Endodermal cell (in vitro differentiated cells): ENCODE data around the gene CENPK. TPM values are rescaled to one million over a fixed set of nuclear protein-coding genes. Genes with fewer than 3 reads are reported as not detected.

Source experiments
- DNase-seq: peaks from one replicate; pipeline ENCODE4 v3.0.0-alpha.2; 2017
- H3K27ac ChIP-seq: 2 replicates; pipeline ENCODE4 v1.5.1; 2013; ENCODE audit warnings: mild to moderate bottlenecking, low read depth, low read length, moderate library complexity
- H3K27me3 ChIP-seq: 2 replicates; pipeline ENCODE4 v1.6.1; 2013; ENCODE audit warnings: mild to moderate bottlenecking, low read length, moderate library complexity; ENCODE audit not compliant: insufficient read depth, control insufficient read depth, poor library complexity, severe bottlenecking
- H3K36me3 ChIP-seq: 2 replicates; pipeline ENCODE4 v1.7.0; 2013; ENCODE audit warnings: mild to moderate bottlenecking, low read length, moderate library complexity; ENCODE audit not compliant: control insufficient read depth, insufficient read depth
- H3K4me1 ChIP-seq: one replicate; pipeline ENCODE4 v1.7.0; 2013; ENCODE audit warnings: low read length; ENCODE audit not compliant: control insufficient read depth, insufficient read depth
- H3K4me3 ChIP-seq: 2 replicates; pipeline ENCODE4 v1.5.1; 2013; ENCODE audit warnings: mild to moderate bottlenecking, low read length, moderate library complexity
- H3K9ac ChIP-seq: 2 replicates; pipeline ENCODE4 v1.6.1; 2013; ENCODE audit warnings: mild to moderate bottlenecking, low read length, moderate library complexity; ENCODE audit not compliant: poor library complexity, severe bottlenecking; ENCODE audit errors: extremely low read depth
- H3K9me3 ChIP-seq: 2 replicates; pipeline ENCODE4 v1.6.1; 2013; ENCODE audit warnings: mild to moderate bottlenecking, low read length, moderate library complexity; ENCODE audit not compliant: control insufficient read depth
- H3K27ac Mint-ChIP-seq: 2 replicates; pipeline ENCODE4 v1.8.0; 2020; ENCODE audit warnings: mixed read lengths
- H3K27me3 Mint-ChIP-seq: 2 replicates; pipeline ENCODE4 v1.8.0; 2021; ENCODE audit warnings: mild to moderate bottlenecking, mixed read lengths; ENCODE audit not compliant: insufficient read depth
- H3K36me3 Mint-ChIP-seq: 2 replicates; pipeline ENCODE4 v1.8.0; 2020; ENCODE audit warnings: low read depth, mixed read lengths
- H3K4me1 Mint-ChIP-seq: 2 replicates; pipeline ENCODE4 v1.8.0; 2020; ENCODE audit warnings: mixed read lengths
- H3K4me3 Mint-ChIP-seq: 2 replicates; pipeline ENCODE4 v1.8.0; 2020; ENCODE audit warnings: mild to moderate bottlenecking, moderate library complexity, mixed read lengths
- H3K9me3 Mint-ChIP-seq: 2 replicates; pipeline ENCODE4 v1.8.0; 2020; ENCODE audit warnings: mild to moderate bottlenecking, mixed read lengths
- CTCF ChIP-seq: fragments of 200-600 bp; sonication (generic); conservative IDR thresholded peaks from 2 replicates; pipeline ENCODE4 v1.5.0; 2021; ENCODE audit warnings: antibody characterized with exemption, mild to moderate bottlenecking
- WGBS, 2 experiments: methylation state at CpG; one replicate each; pipeline versions ENCODE4 v1.1.5 to v1.1.7; 2013; ENCODE audit warnings: missing lambda C conversion rate in 2 of 2, mixed read lengths in 1 of 2; ENCODE audit not compliant: insufficient coverage in 1 of 2, insufficient read length in 1 of 2; 5-methylcytosine and 5-hydroxymethylcytosine counted together
- total RNA-seq, 2 donors: library from RNA; stranded (reverse); fragmentation: NEBNext Ultra II Directional in 1 of 2; extraction: Animal tissue kit (Norgen Biotek cat#: 25700) in 1 of 2; gene quantifications; 2 replicates in 1 of 2; 3 replicates in 1 of 2; pipeline ENCODE4 v1.2.1, GENCODE V29; 2021

CENPK gene
- total RNA-seq, 2 donors from 2014 or later: 49.9 to 66.7 TPM

GRCh38 chr5:65481635-65482295 is 81.2 kb downstream of the CENPK start, which contains the start of gene ADAMTS6:
TSS of gene ADAMTS6 (minus strand) at chr5:65481920. CDS start at chr5:65473673, 8,247 bp downstream.
- 0 to 4% methylated on average over 6 to 11 of the region's 12 CpGs for WGBS, 2 experiments
- Mint-ChIP-seq H3K9me3 (peaks cover 11% of the 10 kb centered on the region), H3K27ac (peak within 1 kb of the TSS; percentile 72), H3K4me1 (peaks cover 19% of the 10 kb centered on the region), H3K36me3 (no peaks in the 10 kb centered on the region), H3K4me3 (no peak within 1 kb of the TSS), H3K27me3 (no peaks in the 10 kb centered on the region)
- TF ChIP-seq CTCF: no peak
- Histone ChIP-seq H3K27ac (peak within 1 kb of the TSS; percentile 57), H3K9me3 (no peaks in the 10 kb centered on the region), H3K36me3 (no peaks in the 10 kb centered on the region), H3K4me3 (peak within 1 kb of the TSS; percentile 77), H3K27me3 (peaks cover 14% of the 10 kb centered on the region), H3K4me1 (no peaks in the 10 kb centered on the region), H3K9ac (no peak within 1 kb of the TSS)
- DNase-seq: peak; percentile 88

- no peaks in the 10 kb centered on the region for H3K36me3 Mint-ChIP-seq
- 0 to 23% methylated on average over 3 to 7 of the region's 7 CpGs for WGBS, 2 experiments
- Histone ChIP-seq H3K27me3 (peaks cover 14% of the 10 kb centered on the region), H3K27ac (peak overlapping the region; percentile 52), H3K9ac (no peak overlapping the region), H3K4me1 (no peaks in the 10 kb centered on the region), H3K4me3 (peak overlapping the region; percentile 77), H3K36me3 (no peaks in the 10 kb centered on the region), H3K9me3 (no peaks in the 10 kb centered on the region)
- no peaks in the 10 kb centered on the region for H3K27me3 Mint-ChIP-seq
- no peak overlapping the region for H3K4me3 Mint-ChIP-seq
- TF ChIP-seq CTCF: no peak
- H3K9me3 Mint-ChIP-seq: peaks cover 10% of the 10 kb centered on the region
- H3K4me1 Mint-ChIP-seq: peaks cover 19% of the 10 kb centered on the region
- no peak for DNase-seq
- peak overlapping the region; percentile 72 for H3K27ac Mint-ChIP-seq
Measured at GRCh38 chr5:65481171-65481581, 81.8 kb downstream of the CENPK start.

- H3K4me1 Mint-ChIP-seq: peaks cover 19% of the 10 kb centered on the region
- H3K36me3 Mint-ChIP-seq: no peaks in the 10 kb centered on the region
- H3K27me3 Mint-ChIP-seq: no peaks in the 10 kb centered on the region
- H3K4me3 Mint-ChIP-seq: no peak overlapping the region
- Histone ChIP-seq H3K27me3 (peaks cover 14% of the 10 kb centered on the region), H3K4me1 (no peaks in the 10 kb centered on the region), H3K9me3 (no peaks in the 10 kb centered on the region), H3K36me3 (no peaks in the 10 kb centered on the region), H3K4me3 (peak overlapping the region; percentile 77), H3K9ac (no peak overlapping the region), H3K27ac (no peak overlapping the region)
- TF ChIP-seq CTCF: no peak
- peak; percentile 51 for DNase-seq
- H3K9me3 Mint-ChIP-seq: peaks cover 7% of the 10 kb centered on the region
- H3K27ac Mint-ChIP-seq: no peak overlapping the region
- WGBS, 2 experiments: 17 to 19% methylated on average over 13 to 15 of the region's 15 CpGs
Measured at GRCh38 chr5:65480306-65480865, 82.6 kb downstream of the CENPK start.
